ENCODE results near the gene SCAMP3. TPM values are rescaled to one million over a fixed set of nuclear protein-coding genes. Genes with fewer than 3 reads are reported as not detected.
A peak's percentile ranks its signal among the peaks of the same experiment; 100 is the strongest.

Gene SCAMP3
- total and polyA plus RNA-seq, 2 of the 4 experiments (the other 2 are of a cell fraction), result 30.5 to 118 TPM

- no TSS peak for BruUV-seq (replicated peaks)
- Histone ChIP-seq H2AFZ (replicated peaks; ENCODE audit: low read length, poor library complexity) (no peak overlapping the region), H4K91ac (ENCODE audit: insufficient read depth, low read depth, low read length) (no peak overlapping the region), H2AK9ac (replicated peaks; ENCODE audit: low read depth, low read length, poor library complexity) (no peak overlapping the region), H4K8ac (ENCODE audit: low read depth in 2 of 2, low read length in 2 of 2) (no peak overlapping the region), H2BK120ac (ENCODE audit: low read depth, low read length) (no peak overlapping the region), H3K9me3 (ENCODE audit: control insufficient read depth, insufficient read depth, low read length) (no peaks in the 10 kb centered on the region), H3K9me1 (ENCODE audit: insufficient read depth, low read length) (peaks cover 5% of the 10 kb centered on the region; the same call in 1 of the 2 replicates), H3K36me3 (ENCODE audit: control insufficient read depth, insufficient read depth, low read length) (no peaks in the 10 kb centered on the region), H2BK15ac (ENCODE audit: low read depth, low read length) (no peak overlapping the region), H3K9ac (ENCODE audit: low read depth, low read length) (no peak overlapping the region), H4K5ac (ENCODE audit: low read depth, low read length) (no peak overlapping the region), H2BK5ac (ENCODE audit: low read depth, low read length, poor library complexity, severe bottlenecking) (no peak overlapping the region), H3K27ac (ENCODE audit: insufficient read depth, low read length) (peak overlapping the region; percentile 49; the same call in 1 of the 2 replicates), H3K4me2 (ENCODE audit: low read depth, low read length) (no peak overlapping the region), H3K27me3 (ENCODE audit: control insufficient read depth, insufficient read depth, low read length) (no peaks in the 10 kb centered on the region), H3K18ac (ENCODE audit: low read depth, low read length) (no peak overlapping the region), H3K79me1 (ENCODE audit: low read depth in 1 of 2, low read length in 2 of 2) (peaks cover 0 to 8% of the 10 kb centered on the region in 2 experiments; a peak in 2 of 4 replicates), H4K20me1 (ENCODE audit: insufficient read depth, low read length) (no peaks in the 10 kb centered on the region; the same call in 1 of the 2 replicates), H3K4me3 (ENCODE audit: insufficient read depth, low read depth, low read length) (no peak overlapping the region), H3K14ac (replicated peaks; ENCODE audit: low read depth, low read length) (no peak overlapping the region), H3K4me1 (ENCODE audit: control insufficient read depth, insufficient read depth, low read length) (peaks cover 1% of the 10 kb centered on the region; the same call in 1 of the 2 replicates), H2BK20ac (ENCODE audit: low read depth, low read length) (no peak overlapping the region), H3K56ac (ENCODE audit: extremely low read depth, insufficient read depth, low read length) (no peak overlapping the region), H3K4ac (ENCODE audit: low read depth, low read length) (no peak overlapping the region), H2AK5ac (ENCODE audit: low read depth, low read length) (no peak overlapping the region), H3K23ac (ENCODE audit: low read depth, low read length) (no peak overlapping the region)
- 100% methylated on average over 3 of the region's 29 CpGs; no CpG with 5 or more reads in 1 of the 2 experiments for WGBS, 2 experiments (ENCODE audit: extremely low coverage in 2 of 2, insufficient read length in 1 of 2)
- in situ Hi-C loops (cut with MboI; ENCODE audit: low sequenced_read_pairs) (no loop called here), intact Hi-C loops (cut with micrococcal nuclease) (no loop called here), dilution Hi-C loops (cut with HindIII; ENCODE audit: low sequenced_read_pairs, unreplicated experiment) (no loop called here)
- ATAC-seq (ENCODE audit: low read depth) (no peak), DNase-seq (no peak)
- TF ChIP-seq POLR2A (IDR thresholded peaks at IDR 0.05; ENCODE audit: low read depth, low read length), result no peak
- no peak for TF ChIP-seq MAZ (IDR thresholded peaks at IDR 0.05; ENCODE audit: borderline replicate concordance, low read depth, low read length)
- no peak for TF ChIP-seq RCOR1 (IDR thresholded peaks at IDR 0.05; ENCODE audit: insufficient replicate concordance, low read length)
- no peak for TF ChIP-seq CHD1 (IDR thresholded peaks at IDR 0.05; ENCODE audit: low read depth, low read length)
- TF ChIP-seq BHLHE40 (IDR thresholded peaks at IDR 0.05; ENCODE audit: low read depth, low read length), result no peak
- TF ChIP-seq NFE2L2 (IDR thresholded peaks at IDR 0.05; ENCODE audit: low read depth, low read length), result no peak
- no peak for TF ChIP-seq USF2 (IDR thresholded peaks at IDR 0.05; ENCODE audit: low read depth, low read length)
- no peak for TF ChIP-seq RAD21 (IDR thresholded peaks at IDR 0.05; ENCODE audit: low read length)
- no peak for TF ChIP-seq MXI1 (IDR thresholded peaks at IDR 0.05; ENCODE audit: borderline replicate concordance, low read depth, low read length)
- no peak for TF ChIP-seq SMC3 (IDR thresholded peaks at IDR 0.05; ENCODE audit: low read depth, low read length)
- ChIA-PET CTCF (no interaction called here), POLR2A (ENCODE audit: unreplicated experiment) (no interaction called here)
Observed at GRCh38 chr1:155282488-155283091, 20.4 kb upstream of the SCAMP3 start.
